Uterus (tissue), 2 donors: ENCODE results near the gene THRB.

Experiments used
- CTCF ChIP-seq, 4 experiments: fragments of 200-600 bp in 2 of 4; fragments of 450-650 bp in 2 of 4; sonication (generic) in 2 of 4; IDR thresholded peaks; one replicate each; pipeline ENCODE4 v1.5.1; 2016 to 2019; ENCODE audit warnings: antibody characterized with exemption in 4 of 4, mild to moderate bottlenecking in 2 of 4, moderate library complexity in 1 of 4
- POLR2A ChIP-seq, 2 donors: fragments of 450-650 bp; IDR thresholded peaks; one replicate each; pipeline ENCODE4 v1.6.1; 2016; ENCODE audit warnings: antibody characterized with exemption in 2 of 2, mild to moderate bottlenecking in 1 of 2, moderate library complexity in 1 of 2

- TF ChIP-seq POLR2A (IDR thresholded peaks at IDR 0.05) (no peak), CTCF (IDR thresholded peaks at IDR 0.05) (no peak)
Measured at GRCh38 chr3:24479816-24480215, 14.8 kb downstream of the THRB start.
